Activated gamma-delta T cell treated with Interleukin-2 at 50 U/mL for 16 hours (primary cell): ENCODE measurements around the gene SIGLEC11.
"Not testable (repeated sequence)": the region's sequence is repeated elsewhere in the genome, so short reads cannot be mapped to it uniquely, and the experiment has no call there.

Experiments
- DNase-seq: peaks from one replicate; pipeline ENCODE4 v3.0.0-alpha.2; 2020

Gene SIGLEC11

GRCh38 chr19:49978324-49978723 lies 17.4 kb upstream of the SIGLEC11 start:
- no peak for DNase-seq

- no peak for DNase-seq
Observed at GRCh38 chr19:49977881-49978280, 16.9 kb upstream of the SIGLEC11 start.

GRCh38 chr19:49977076-49977475 lies 16.1 kb upstream of the SIGLEC11 start:
- DNase-seq: no peak

GRCh38 chr19:49976496-49976895 lies 15.5 kb upstream of the SIGLEC11 start:
- no peak for DNase-seq

GRCh38 chr19:49975051-49975450 lies 14.1 kb upstream of the SIGLEC11 start:
- DNase-seq: no peak

GRCh38 chr19:49973987-49974386 lies 13.0 kb upstream of the SIGLEC11 start:
- no peak for DNase-seq

- no peak for DNase-seq
Observed at GRCh38 chr19:49972841-49973240, 11.9 kb upstream of the SIGLEC11 start.

GRCh38 chr19:49971991-49972411 lies 11.0 kb upstream of the SIGLEC11 start:
- no peak for DNase-seq

GRCh38 chr19:49969355-49969754 lies 8.4 kb upstream of the SIGLEC11 start:
- not testable (repeated sequence) for DNase-seq

GRCh38 chr19:49968279-49968922 lies 7.4 kb upstream of the SIGLEC11 start:
- no peak for DNase-seq

GRCh38 chr19:49959892-49960291 lies 1.1 kb downstream of the SIGLEC11 start:
- DNase-seq: not testable (repeated sequence)

GRCh38 chr19:49958596-49958995 lies 2.4 kb downstream of the SIGLEC11 start:
- DNase-seq: not testable (repeated sequence)

GRCh38 chr19:49958144-49958543 lies 2.8 kb downstream of the SIGLEC11 start:
- not testable (repeated sequence) for DNase-seq

GRCh38 chr19:49957262-49957915 lies 3.6 kb downstream of the SIGLEC11 start:
- DNase-seq: no peak

GRCh38 chr19:49956115-49956495 lies 4.9 kb downstream of the SIGLEC11 start:
- no peak for DNase-seq

- DNase-seq: no peak
Observed at GRCh38 chr19:49954933-49955332, 6.0 kb downstream of the SIGLEC11 start.

- DNase-seq: no peak
Observed at GRCh38 chr19:49954092-49954829, 6.7 kb downstream of the SIGLEC11 start.

GRCh38 chr19:49953416-49953815 lies 7.6 kb downstream of the SIGLEC11 start:
- no peak for DNase-seq

GRCh38 chr19:49952906-49953305 lies 8.1 kb downstream of the SIGLEC11 start:
- DNase-seq: no peak

- DNase-seq: no peak
Observed at GRCh38 chr19:49952479-49952836, 8.5 kb downstream of the SIGLEC11 start.

GRCh38 chr19:49951806-49952478 lies 9.0 kb downstream of the SIGLEC11 start:
- no peak for DNase-seq

GRCh38 chr19:49950956-49951526 lies 9.9 kb downstream of the SIGLEC11 start:
- DNase-seq: no peak

- DNase-seq: no peak
Observed at GRCh38 chr19:49950590-49950948, 10.4 kb downstream of the SIGLEC11 start.
